Ovary (tissue), 3 donors: ENCODE results near the gene IDI1.

Experiments
- POLR2A ChIP-seq: fragments of 450-650 bp; IDR thresholded peaks from one replicate; pipeline ENCODE4 v1.6.1; 2017; ENCODE audit warnings: antibody characterized with exemption, mild to moderate bottlenecking, moderate library complexity
- TF ChIP-seq, protein P1 (sequence below), 3 donors: fragments of 450-650 bp in 2 of 3; fragments of 200-600 bp in 1 of 3; IDR thresholded peaks; one replicate each; pipeline versions ENCODE4 v1.5.1 to v1.8.0; 2016 to 2022; ENCODE audit warnings: antibody characterized with exemption in 3 of 3, mild to moderate bottlenecking in 1 of 3
- donor health status: DM: no; HTN: no; CAD: no.

GRCh38 chr10:1022413-1022812 is 26.5 kb downstream of the IDI1 start:
- no peak for TF ChIP-seq POLR2A
- TF ChIP-seq, protein P1, sequence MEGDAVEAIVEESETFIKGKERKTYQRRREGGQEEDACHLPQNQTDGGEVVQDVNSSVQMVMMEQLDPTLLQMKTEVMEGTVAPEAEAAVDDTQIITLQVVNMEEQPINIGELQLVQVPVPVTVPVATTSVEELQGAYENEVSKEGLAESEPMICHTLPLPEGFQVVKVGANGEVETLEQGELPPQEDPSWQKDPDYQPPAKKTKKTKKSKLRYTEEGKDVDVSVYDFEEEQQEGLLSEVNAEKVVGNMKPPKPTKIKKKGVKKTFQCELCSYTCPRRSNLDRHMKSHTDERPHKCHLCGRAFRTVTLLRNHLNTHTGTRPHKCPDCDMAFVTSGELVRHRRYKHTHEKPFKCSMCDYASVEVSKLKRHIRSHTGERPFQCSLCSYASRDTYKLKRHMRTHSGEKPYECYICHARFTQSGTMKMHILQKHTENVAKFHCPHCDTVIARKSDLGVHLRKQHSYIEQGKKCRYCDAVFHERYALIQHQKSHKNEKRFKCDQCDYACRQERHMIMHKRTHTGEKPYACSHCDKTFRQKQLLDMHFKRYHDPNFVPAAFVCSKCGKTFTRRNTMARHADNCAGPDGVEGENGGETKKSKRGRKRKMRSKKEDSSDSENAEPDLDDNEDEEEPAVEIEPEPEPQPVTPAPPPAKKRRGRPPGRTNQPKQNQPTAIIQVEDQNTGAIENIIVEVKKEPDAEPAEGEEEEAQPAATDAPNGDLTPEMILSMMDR (IDR thresholded peaks at IDR 0.05): no peak
